GM19438 (cell line): Measurements from ENCODE around the gene DCAF7.

Source experiments
- ATAC-seq: cut with Tn5 transposase; IDR thresholded peaks from one replicate; pipeline ENCODE4 v1.9.1; 2021; ENCODE audit warnings: low read depth; ENCODE audit not compliant: unreplicated experiment

The DCAF7 gene

GRCh38 chr17:63524051-63524450, 26.2 kb upstream of the DCAF7 start:
- ATAC-seq, result no peak

DNA sequence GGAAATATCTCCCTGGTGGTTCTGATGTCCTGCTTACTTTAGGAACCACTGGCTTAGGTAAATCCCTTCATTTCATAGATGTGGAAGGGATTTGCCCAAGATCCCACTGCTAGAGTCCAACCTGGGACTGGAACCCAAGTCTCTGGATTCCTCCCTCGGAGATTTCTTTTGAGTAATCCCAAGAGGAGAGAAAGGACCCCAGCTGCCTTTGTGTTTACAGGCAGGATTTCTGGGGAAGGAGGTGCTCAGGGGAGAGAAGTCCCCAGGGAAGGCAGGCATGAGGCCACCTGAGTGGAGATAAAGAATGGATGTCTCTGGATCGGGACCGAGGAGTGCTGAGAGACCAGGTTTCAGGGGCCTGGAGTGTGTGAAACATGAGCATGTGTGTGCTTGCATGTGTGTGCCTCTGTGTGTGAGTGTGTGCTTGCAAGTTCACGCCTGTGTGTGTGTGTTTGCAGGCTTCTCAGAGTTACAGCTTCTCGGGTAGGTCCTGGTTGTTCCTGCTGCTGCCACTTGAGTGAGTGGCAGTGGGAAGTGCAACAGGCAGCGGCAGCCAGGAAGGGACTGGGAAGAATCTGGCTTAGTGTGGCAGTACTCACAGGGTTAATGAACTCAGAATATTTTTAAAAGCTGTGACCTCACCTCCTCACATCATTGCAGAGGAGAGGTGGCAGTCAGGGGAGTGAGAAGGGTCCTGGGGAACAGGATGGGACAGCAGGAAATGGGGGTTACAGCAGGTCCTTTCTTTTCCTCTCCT, 24.9 kb upstream of the DCAF7 start:
- no peak for ATAC-seq

DNA sequence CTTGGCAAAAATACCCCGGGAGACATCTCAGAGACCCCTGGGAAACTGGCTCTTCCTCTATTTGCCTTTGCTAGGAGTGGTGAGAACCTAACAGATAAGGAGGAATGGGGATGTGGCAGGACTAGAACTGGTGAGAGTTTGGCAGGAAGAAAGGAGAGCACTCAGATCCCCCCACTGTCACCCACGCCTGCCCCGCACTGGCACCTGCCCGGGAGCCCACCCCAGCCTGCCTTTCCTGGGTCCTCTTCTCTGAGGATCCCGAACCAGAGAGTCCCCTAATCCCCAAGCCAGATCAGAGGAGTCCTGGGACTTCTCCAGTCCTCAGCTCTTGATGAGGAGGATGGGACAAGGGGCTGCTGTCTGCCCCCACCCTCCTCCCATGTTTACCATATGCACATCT, 23.4 kb upstream of the DCAF7 start:
- no peak for ATAC-seq

- no peak for ATAC-seq
Observed at GRCh38 chr17:63528183-63528582, 22.1 kb upstream of the DCAF7 start.

DNA sequence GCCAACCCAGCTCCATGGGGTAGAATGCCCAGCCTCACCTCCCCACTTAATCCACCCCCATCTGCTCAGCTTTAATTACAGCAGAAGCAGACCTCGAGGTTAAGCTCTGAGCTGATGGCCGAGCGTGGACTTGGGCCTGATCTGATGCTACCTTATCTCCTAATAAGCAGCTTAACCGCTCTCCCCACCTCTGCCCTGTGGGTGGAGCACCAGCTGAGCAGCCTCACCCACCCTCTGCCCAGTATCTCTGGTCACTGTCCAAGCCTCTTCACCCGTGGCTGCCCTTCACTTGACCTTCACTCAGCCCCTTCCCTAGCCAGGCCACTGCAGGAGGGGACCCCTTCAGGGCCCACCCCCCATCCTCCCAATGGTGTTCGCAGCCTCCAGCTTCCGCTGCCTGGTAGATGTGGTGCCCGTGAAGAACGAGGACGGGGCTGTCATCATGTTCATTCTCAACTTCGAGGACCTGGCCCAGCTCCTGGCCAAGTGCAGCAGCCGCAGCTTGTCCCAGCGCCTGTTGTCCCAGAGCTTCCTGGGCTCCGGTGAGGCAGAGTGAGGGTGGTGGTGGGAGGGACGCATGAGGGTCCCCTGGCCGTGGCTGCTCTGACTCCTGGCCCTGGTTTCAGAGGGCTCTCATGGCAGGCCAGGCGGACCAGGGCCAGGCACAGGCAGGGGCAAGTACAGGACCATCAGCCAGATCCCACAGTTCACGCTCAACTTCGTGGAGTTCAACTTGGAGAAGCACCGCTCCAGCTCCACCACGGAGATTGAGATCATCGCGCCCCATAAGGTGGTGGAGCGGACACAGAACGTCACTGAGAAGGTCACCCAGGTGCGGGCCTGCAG, 20.3 kb upstream of the DCAF7 start:
- no peak for ATAC-seq

GRCh38 chr17:63530557-63531021, 19.7 kb upstream of the DCAF7 start:
- ATAC-seq, result no peak

DNA sequence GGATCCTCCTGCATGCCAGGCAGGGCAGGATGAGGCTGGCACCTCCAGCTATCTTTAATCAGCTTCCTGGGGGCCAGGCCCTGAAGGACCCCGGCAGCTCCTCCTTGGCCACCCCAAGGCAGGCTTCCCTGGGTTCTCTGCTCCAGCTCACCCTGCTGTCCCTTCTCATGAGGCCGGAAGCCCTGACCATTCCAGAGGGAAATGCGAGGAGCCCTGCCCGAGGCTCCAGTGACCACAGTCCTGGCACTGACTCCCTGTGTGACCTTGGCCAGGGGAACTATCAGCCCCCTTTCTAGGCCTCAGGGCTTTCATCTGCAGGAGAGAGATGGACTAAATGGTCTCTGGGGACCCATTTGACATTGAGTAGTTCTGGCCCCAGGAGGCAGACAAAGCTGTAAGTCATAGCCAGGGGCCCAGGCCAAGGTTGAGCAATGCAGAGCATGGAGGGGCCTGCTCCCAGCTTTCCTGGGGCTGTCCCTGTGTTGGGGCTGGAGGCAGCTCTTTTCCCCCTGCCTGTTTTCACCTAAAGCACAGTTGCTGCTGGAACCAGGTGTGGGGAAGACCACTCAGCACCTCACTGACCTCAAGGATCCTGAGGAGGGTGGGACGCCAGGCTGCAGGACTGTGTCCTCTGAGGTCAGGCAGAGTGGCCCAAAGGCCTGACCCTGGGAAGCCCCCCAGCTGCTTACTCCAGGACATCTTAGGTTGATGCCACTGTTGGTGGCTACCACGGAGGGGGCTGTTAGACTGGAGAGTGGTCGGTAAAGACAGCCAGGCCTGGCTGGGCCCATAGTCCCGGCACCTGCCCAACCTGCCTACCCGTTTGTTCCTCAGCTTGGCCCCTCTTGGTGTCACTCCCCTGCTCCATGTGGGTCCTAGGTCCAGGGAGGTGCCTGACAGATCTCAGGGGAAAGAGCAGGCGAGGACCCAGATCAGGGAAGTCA, 19.0 kb upstream of the DCAF7 start:
- ATAC-seq, result no peak

DNA sequence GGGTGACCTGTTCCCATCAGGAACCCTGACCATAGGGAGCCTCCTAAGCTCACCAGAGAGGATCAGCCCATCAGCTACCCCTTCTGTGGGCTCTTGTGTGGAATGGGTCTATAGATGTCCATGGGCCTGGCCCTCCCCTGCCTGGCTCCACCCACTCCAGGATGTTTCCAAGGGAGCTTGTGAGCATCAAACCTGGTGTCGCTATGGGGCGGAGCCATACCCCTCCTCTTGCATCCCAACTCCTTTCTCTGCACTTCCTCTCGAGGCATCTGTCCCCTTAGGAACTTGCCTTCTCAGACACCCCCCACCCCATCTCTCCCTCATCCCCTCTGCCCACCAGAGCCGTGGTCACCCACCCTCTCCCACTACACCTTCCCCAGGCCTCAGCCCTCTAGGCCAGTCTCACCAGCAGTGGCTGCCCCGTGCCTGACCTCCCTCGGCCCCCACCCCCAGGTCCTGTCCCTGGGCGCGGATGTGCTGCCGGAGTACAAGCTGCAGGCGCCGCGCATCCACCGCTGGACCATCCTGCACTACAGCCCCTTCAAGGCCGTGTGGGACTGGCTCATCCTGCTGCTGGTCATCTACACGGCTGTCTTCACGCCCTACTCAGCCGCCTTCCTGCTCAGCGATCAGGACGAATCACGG, 16.7 kb upstream of the DCAF7 start:
- no peak for ATAC-seq

GRCh38 chr17:63534078-63534570, 16.2 kb upstream of the DCAF7 start:
- no peak for ATAC-seq

DNA sequence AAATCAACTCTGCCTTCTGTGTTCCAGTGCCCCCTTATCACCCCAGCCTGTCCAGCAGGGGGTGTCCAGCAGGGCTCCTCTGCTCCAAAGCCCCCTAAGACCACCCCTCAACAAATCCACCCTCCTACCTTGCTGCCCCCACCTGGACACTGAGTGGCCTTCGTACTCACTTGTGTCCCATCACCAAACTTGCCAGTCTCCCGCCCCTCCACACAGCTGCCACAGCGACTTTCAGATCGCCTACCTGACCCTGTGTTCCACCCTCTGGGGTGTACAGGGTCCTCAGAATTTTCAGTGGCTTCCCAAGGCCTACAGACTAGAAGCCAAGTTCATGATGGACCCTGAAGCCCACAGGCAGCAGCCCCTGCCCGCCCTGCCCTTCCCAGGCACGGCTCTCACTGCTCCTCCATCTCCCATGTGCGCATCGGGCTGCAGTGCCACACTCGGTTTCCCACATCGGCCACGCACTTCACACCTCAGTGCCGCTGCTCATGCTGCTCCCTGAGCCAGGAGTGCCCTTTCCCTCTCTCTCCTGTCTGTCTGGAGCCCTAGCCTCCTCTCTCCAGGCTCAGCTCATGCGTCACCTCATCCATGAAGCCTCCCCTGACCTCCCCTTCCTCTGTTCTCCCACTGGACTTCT, 15.3 kb upstream of the DCAF7 start:
- no peak for ATAC-seq

DNA sequence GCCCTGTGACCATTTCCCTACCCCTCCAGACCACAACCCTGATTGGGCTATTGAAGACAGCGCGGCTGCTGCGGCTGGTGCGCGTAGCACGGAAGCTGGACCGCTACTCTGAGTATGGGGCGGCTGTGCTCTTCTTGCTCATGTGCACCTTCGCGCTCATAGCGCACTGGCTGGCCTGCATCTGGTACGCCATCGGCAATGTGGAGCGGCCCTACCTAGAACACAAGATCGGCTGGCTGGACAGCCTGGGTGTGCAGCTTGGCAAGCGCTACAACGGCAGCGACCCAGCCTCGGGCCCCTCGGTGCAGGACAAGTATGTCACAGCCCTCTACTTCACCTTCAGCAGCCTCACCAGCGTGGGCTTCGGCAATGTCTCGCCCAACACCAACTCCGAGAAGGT, 14.6 kb upstream of the DCAF7 start:
- no peak for ATAC-seq

DNA sequence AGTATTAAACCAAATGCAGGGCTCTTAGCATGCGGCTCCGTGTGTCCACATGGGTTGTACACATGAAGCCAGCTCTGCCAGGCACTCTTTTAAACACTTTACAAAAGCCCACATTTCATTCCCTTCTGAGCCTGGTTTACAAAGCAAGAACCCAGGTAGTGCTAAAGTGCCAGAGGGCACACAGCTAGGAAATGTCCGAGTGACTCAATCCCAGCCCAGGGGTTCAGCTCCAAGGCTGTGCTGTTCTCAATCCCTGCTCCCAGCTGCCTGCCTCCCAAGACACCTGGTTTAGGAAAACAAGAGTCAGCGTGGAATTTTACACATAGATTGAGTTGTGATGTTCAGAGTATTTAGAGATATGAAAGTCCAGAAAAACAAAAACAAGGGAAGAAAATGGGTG, 13.3 kb upstream of the DCAF7 start:
- ATAC-seq, result no peak

GRCh38 chr17:63537991-63538692, 12.1 kb upstream of the DCAF7 start:
- ATAC-seq, result no peak

GRCh38 chr17:63538693-63539595, 11.3 kb upstream of the DCAF7 start:
- no peak for ATAC-seq

GRCh38 chr17:63540590-63540989, 9.7 kb upstream of the DCAF7 start:
- ATAC-seq, result no peak

DNA sequence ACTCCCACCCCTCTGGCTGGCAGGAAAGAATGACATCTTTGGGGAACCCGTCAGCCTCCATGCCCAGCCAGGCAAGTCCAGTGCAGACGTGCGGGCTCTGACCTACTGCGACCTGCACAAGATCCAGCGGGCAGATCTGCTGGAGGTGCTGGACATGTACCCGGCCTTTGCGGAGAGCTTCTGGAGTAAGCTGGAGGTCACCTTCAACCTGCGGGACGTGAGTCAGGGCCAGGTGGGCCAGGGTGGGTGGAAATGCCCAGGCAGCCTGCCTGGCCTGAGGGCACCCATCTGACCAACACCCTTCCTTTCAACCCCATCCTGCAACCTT, 8.1 kb upstream of the DCAF7 start:
- ATAC-seq, result no peak

DNA sequence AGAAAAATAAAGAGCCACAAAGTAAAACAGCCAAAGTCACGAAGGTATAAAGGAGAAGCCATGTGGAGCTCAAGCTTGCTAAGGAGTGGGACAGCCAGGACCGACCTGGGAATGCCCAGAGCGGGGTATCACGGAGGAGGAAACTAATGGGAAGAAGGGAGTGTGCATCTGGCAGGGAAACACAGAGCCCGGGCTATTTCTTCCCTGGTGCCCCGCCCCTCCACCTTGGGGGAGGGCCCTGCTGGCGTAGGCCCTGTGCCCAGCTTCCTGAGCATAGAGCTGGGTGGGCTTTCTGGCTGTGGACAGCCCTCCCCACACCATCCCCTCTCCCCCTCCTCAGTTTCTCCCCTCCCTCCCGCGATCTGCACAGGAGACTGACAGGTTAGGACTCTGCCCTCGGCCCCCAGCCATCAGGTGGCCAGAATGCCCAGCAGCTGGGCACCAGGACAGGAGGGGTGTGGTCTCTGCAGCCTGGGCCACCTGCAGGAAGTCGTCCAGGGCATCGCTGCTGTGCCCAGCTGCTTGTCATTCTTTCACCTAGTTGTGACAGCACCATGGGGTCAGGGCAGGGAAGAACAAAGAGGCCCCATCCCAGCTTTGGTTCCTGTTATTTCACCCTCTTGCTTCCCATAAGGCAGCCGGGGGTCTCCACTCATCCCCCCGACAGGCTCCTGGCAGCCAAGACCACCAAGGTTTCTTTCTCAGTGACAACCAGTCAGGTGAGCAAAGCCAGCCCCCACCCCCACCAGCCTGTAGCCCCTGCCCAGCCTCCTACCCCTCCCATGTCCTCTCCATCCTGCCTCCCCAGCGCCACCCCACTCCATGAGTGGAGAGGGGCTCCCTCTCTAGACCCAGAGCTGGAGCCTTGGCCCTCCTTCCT, 7.1 kb upstream of the DCAF7 start:
- ATAC-seq, result no peak
